GM18508 (cell line): ENCODE measurements around the gene DACH2.

ENCODE experiments used
- ATAC-seq: cut with Tn5 transposase; IDR thresholded peaks from one replicate; pipeline ENCODE4 v1.9.1; 2021; ENCODE audit warnings: moderate number of reproducible peaks; ENCODE audit not compliant: insufficient read depth, unreplicated experiment

Gene DACH2

GRCh38 chrX:86263526-86263925, 115.3 kb downstream of the DACH2 start:
- ATAC-seq = no peak

GRCh38 chrX:86295293-86295692, 147.0 kb downstream of the DACH2 start:
- no peak for ATAC-seq

- no peak for ATAC-seq
These were observed 174.7 kb downstream of the DACH2 start for GRCh38 chrX:86322913-86323312.

- ATAC-seq = no peak
These were observed 180.9 kb downstream of the DACH2 start for GRCh38 chrX:86329174-86329573.

- no peak for ATAC-seq
These were observed 200.4 kb downstream of the DACH2 start for GRCh38 chrX:86348669-86349068.

GRCh38 chrX:86349115-86349514, 200.9 kb downstream of the DACH2 start:
- ATAC-seq = no peak

GRCh38 chrX:86369847-86370630, 221.8 kb downstream of the DACH2 start:
- no peak for ATAC-seq

GRCh38 chrX:86370927-86371326, 222.7 kb downstream of the DACH2 start:
- no peak for ATAC-seq

GRCh38 chrX:86379209-86379608, 231.0 kb downstream of the DACH2 start:
- no peak for ATAC-seq

GRCh38 chrX:86383681-86384540, 235.7 kb downstream of the DACH2 start:
- no peak for ATAC-seq

- no peak for ATAC-seq
These were observed 259.1 kb downstream of the DACH2 start for GRCh38 chrX:86407371-86407770.

GRCh38 chrX:86421771-86422170, 273.5 kb downstream of the DACH2 start:
- no peak for ATAC-seq

- ATAC-seq = no peak
These were observed 287.9 kb downstream of the DACH2 start for GRCh38 chrX:86436116-86436515.

- ATAC-seq = no peak
These were observed 307.2 kb downstream of the DACH2 start for GRCh38 chrX:86455495-86455894.

GRCh38 chrX:86460760-86461159, 312.5 kb downstream of the DACH2 start:
- no peak for ATAC-seq

GRCh38 chrX:86504297-86504696, 356.0 kb downstream of the DACH2 start:
- no peak for ATAC-seq

- ATAC-seq = no peak
These were observed 359.1 kb downstream of the DACH2 start for GRCh38 chrX:86507331-86507730.

- ATAC-seq = no peak
These were observed 431.5 kb downstream of the DACH2 start for GRCh38 chrX:86579777-86580176.

- peak; percentile 89 for ATAC-seq
These were observed 456.4 kb downstream of the DACH2 start for GRCh38 chrX:86604607-86605006.

- no peak for ATAC-seq
These were observed 548.7 kb downstream of the DACH2 start for GRCh38 chrX:86696951-86697350.

- ATAC-seq = no peak
These were observed 563.4 kb downstream of the DACH2 start for GRCh38 chrX:86711531-86712180.
